OCI-M2 (cell line): ENCODE results near the gene ZDHHC14.
"Not testable (repeated sequence)": the region's sequence is repeated elsewhere in the genome, so short reads cannot be mapped to it uniquely, and the experiment has no call there.

Source experiments
- DNase-seq: peaks from one replicate; lab custom pipeline; 2025; ENCODE audit not compliant: unreplicated experiment; lab: John Stamatoyannopoulos, UW

ZDHHC14 gene

DNA sequence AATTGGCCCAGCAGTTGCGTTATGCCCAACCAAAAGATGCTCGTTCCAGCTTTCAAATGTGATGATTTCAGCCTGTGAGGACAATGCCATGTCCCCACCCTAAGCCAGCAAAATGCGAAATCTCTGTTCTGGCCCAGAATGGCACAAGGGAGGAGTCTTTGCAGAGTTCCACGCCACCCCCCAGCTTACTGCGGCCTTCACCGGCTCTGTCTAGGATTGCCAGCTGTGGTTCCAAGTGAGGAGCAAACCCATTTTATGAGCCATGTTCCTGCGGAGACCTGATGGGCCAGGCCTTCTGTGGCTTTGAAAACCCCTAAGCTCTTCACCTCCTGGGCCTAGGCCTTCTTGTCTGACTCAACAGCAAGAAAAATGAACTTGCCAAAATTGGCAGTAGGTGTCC lies 295.3 kb downstream of the ZDHHC14 start:
- DNase-seq: no peak

GRCh38 chr6:157677235-157677634 lies 296.2 kb downstream of the ZDHHC14 start:
- DNase-seq: no peak

- no peak for DNase-seq
These were observed 298.9 kb downstream of the ZDHHC14 start for GRCh38 chr6:157679605-157680580.

- DNase-seq: no peak
These were observed 300.2 kb downstream of the ZDHHC14 start for GRCh38 chr6:157681041-157681650.

DNA sequence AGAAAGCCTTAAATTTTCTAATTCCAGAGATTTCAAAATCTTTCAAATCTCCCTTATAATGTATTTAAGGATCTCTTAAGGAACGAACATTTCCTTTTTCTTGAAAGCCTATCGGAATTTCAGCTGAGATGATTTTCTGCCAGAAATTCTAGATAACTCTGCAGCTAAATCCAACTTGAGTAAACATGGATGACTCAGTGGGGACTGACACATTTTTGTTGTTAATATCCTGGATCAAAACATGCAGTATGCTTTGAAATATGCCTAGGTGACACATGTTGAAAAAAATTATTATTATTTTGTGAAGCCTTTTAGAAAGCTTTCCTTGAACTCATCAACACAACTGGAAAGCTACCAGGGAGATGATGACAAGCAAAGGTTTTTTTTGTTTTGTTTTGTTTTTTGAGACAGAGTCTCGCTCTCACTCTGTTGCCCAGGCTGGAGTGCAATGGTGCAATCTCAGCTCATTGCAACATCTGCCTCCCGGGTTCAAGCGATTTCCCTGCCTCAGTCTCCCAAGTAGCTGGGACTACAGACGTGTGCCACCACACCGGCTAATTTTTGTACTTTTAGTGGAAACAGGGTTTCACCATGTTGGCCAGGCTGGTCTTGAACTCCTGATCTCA lies 302.0 kb downstream of the ZDHHC14 start:
- no peak for DNase-seq

GRCh38 chr6:157683707-157684106 lies 302.7 kb downstream of the ZDHHC14 start:
- no peak for DNase-seq

- no peak for DNase-seq
These were observed 303.8 kb downstream of the ZDHHC14 start for GRCh38 chr6:157684620-157685299.

DNA sequence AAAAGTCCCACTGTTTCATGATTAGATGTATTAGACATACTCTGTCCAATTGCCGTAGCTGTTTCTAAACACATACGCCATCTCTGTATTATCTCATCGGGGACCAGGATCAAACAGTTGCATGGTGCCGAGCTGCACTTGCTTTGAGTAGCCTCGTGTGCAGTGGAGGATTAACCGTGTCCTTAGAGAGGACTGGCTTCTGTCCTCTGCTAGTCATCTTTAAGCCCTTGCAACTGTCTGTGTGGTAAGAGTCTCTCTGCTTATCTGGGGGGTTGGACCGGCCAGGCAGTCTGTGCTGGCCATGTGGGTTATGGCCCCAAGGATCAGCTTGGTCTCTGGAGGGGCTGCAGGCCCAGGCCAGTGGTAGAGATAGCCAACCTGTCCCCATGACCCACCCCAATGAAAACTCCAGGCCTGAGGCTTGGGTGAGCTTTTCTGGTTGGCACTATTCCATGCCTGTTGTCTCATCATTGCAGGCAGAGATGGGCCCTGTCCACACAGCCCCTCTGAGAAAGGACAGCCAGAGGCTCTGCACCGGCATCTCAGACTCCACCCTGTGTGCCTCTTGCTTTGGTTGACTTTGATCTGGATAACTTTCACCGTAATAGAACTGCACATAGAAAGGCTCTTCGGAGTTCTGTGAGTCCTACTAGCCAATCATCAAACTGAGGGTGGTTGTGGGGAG lies 304.7 kb downstream of the ZDHHC14 start:
- no peak for DNase-seq

GRCh38 chr6:157688275-157688959 lies 307.4 kb downstream of the ZDHHC14 start:
- no peak for DNase-seq

DNA sequence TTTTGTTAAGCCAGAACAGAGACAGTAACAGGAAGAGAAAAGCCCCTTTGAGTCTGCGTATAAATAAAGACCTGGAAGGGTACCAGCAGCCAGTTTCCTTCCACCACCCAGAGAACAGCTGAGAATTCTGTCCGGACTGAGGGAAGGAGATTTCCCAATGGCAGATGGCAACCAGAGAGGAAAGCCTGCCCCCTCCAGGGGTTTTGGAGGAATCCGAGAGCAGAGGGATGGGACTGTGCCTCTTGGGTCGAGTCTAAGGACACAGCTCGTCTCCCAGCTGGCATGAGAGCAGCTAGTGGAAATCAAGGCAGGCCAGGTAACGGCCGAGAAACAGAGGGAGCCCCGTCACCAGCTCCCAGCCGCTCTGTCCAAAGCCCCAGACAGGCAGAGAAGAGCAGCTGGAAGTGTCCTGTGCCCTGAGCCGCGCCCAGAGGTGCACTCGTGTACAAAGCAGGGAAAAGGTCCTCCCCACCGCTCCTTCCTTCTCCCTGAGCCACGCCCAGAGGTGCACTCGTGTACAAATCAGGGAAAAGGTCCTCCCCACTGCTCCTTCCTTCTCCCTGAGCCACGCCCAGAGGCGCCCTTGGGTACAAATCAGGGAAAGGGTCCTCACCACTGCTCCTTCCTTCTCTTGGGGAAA lies 308.1 kb downstream of the ZDHHC14 start:
- no peak for DNase-seq

- no peak for DNase-seq
These were observed 308.9 kb downstream of the ZDHHC14 start for GRCh38 chr6:157689875-157690274.

- DNase-seq: no peak
These were observed 309.6 kb downstream of the ZDHHC14 start for GRCh38 chr6:157690441-157691210.

DNA sequence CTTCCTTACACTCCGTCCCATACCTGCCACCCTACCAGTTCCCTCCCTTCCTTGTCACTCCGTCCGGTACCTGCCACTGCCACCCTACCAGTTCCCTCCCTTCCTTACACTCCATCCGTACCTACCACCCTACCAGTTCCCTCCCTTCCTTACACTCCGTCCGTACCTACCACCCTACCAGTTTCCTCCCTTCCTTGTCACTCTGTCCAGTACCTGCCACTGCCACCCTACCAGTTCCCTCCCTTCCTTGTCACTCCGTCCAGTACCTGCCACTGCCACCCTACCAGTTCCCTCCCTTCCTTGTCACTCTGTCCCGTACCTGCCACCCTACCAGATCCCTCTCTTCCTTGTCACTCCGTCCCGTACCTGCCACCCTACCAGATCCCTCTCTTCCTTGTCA lies 310.6 kb downstream of the ZDHHC14 start:
- DNase-seq: not testable (repeated sequence)

DNA sequence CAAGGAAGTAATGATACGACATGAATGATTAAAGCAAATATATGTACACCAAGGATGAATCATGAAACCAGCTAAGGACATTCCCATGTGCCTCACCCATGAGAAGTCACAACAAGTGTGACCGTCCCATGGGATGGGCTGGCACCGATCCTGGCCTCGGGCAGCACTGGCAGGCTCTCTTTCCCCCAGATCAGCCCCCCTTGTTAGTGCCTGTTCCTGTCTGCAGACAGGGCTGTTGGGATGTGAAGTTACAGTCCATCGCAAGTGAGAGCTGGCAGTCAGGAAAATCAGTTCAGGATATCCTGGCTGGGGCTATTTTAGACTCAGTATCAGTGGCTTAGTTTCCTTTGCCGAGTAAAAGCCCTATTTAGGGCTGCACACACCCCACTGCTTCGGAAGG lies 312.9 kb downstream of the ZDHHC14 start:
- DNase-seq: no peak

- DNase-seq: no peak
These were observed 314.5 kb downstream of the ZDHHC14 start for GRCh38 chr6:157695301-157696040.

- DNase-seq: no peak
These were observed 319.0 kb downstream of the ZDHHC14 start for GRCh38 chr6:157699777-157700636.

DNA sequence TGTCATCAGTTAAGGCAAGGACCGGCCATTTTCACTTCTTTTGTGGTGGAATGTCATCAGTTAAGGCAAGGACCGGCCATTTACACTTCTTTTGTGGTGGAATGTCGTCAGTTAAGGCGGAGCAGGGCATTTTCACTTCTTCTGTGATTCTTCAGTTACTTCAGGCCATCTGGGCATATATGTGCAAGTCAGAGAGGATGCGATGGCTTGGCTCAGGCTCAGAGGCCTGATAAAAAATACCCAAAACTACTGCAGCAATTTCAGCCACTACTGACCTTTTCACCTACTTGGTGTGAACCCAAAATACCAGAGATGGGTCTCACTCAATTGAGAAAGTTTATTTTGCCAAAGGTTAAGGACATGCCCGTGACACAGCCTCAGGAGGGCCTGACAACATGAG lies 325.4 kb downstream of the ZDHHC14 start:
- not testable (repeated sequence) for DNase-seq
